Uterus (tissue), 2 donors: ENCODE data around the gene SBF2.

Experiments used
- POLR2A ChIP-seq, 2 donors: fragments of 450-650 bp; IDR thresholded peaks; one replicate each; pipeline ENCODE4 v1.6.1; 2016; ENCODE audit warnings: antibody characterized with exemption in 2 of 2, mild to moderate bottlenecking in 1 of 2, moderate library complexity in 1 of 2
- TF ChIP-seq, protein P1 (sequence below), 4 experiments: fragments of 200-600 bp in 2 of 4; fragments of 450-650 bp in 2 of 4; sonication (generic) in 2 of 4; IDR thresholded peaks; one replicate each; pipeline ENCODE4 v1.5.1; 2016 to 2019; ENCODE audit warnings: antibody characterized with exemption in 4 of 4, mild to moderate bottlenecking in 2 of 4, moderate library complexity in 1 of 4

DNA sequence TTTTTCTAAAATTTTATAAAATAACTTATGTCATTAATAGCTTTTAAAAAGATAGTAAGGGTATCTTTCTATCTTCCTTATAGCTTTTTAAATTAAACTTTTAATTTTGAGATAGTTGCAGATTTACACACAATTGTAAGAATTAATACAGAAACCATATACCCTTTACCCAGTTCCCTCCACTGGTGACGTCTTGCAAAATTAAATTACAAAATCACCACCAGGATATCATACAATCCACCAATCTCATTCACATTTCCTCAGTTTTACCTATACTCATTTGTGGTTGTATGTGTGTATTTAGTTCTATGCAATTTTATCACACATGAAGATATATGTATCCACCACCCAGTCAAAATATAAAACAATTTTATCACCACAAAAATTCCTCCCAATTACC lies 10.0 kb downstream of the SBF2 start:
- TF ChIP-seq, protein P1, sequence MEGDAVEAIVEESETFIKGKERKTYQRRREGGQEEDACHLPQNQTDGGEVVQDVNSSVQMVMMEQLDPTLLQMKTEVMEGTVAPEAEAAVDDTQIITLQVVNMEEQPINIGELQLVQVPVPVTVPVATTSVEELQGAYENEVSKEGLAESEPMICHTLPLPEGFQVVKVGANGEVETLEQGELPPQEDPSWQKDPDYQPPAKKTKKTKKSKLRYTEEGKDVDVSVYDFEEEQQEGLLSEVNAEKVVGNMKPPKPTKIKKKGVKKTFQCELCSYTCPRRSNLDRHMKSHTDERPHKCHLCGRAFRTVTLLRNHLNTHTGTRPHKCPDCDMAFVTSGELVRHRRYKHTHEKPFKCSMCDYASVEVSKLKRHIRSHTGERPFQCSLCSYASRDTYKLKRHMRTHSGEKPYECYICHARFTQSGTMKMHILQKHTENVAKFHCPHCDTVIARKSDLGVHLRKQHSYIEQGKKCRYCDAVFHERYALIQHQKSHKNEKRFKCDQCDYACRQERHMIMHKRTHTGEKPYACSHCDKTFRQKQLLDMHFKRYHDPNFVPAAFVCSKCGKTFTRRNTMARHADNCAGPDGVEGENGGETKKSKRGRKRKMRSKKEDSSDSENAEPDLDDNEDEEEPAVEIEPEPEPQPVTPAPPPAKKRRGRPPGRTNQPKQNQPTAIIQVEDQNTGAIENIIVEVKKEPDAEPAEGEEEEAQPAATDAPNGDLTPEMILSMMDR (IDR thresholded peaks at IDR 0.05): no peak
- no peak for TF ChIP-seq POLR2A (IDR thresholded peaks at IDR 0.05)
